Measurements from ENCODE around the gene SLC24A1. TPM values are rescaled to one million over a fixed set of nuclear protein-coding genes. Genes with fewer than 3 reads are reported as not detected.

SLC24A1 gene
- 2.4 and 3.1 TPM in 2 replicates for total RNA-seq

DNA sequence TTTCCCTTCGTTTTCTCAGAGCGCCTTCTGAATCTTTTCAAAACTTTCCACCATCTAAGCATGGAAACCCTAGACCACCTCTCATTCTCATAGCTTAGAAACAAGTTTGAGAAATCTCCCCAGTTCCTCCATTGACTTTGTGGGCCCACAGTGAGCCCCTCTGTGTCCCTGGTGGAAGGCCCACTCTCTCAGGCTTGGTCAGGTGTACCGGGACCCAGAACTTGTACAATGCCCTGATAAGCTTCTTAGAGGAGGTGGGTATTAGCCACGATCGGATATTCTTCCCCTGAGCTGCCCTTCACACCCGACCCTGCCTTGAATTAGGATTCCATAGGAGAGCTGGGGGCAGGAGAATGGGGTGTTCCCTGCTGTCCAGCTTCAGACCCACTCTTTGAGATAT, at the start of gene SLC24A1:
Gene SLC24A1, plus strand, starts transcription at position 301 of the 400 bp plus-strand sequence. CDS start 2,143 bp downstream, outside the sequence.

DNA sequence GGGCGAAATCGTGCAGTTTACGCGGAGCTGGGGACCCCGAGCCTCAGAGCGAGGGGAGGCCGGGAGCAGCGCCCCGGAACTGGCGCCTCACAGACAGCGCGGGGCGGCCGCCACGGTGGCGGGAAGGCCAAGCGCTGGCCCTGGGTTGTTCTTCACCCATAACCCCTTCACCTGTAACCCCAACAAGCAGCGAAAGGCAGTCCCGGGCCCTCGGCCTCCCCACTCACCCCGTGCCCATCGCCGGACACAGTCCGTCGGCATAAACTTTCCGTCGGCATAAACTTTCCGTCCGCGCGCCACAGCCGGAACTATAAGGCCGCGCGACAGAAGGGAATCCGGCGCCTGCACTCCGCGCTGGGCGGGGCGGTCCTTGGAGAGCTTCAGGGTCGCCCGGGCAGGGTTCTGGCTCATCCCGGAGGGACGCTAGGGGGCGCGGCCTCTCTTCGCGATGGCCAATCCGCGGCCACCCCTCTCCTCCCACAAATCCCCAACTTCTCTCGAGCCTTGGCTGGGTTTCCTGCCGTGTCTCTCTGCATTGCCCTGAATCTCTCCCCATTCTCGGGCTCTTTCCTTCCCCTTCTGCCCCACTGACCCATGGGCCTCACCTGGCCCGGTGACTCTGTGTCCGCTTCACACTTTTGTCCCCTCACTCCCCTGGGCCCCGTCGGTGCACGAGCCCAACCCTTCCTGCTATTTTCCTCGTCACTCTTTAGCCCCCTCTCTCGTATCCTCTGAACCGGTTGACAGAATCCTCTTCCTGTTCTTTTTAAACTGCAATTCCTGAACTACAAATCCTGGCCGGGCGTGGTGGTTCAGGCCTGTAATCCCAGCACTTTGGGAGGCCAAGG, 10.6 kb upstream of the SLC24A1 start, which contains the start of gene INTS14:
Gene INTS14, minus strand, starts transcription at position 261 of the 848 bp plus-strand sequence. CDS start 3,751 bp downstream, outside the sequence.

Other genes with a start within 250 kb of the SLC24A1 start
- gene IGDCC3, start 243.9 kb upstream of the SLC24A1 start, total RNA-seq = not detected in 2 replicates
- gene IGDCC4, start 199.0 kb upstream of the SLC24A1 start, total RNA-seq = 1.2 and 1.4 TPM in 2 replicates
- 34.6 and 41.6 TPM in 2 replicates for gene DPP8, start 104.2 kb upstream of the SLC24A1 start, total RNA-seq
- 57.0 and 83.2 TPM in 2 replicates for gene HACD3, start 91.5 kb upstream of the SLC24A1 start, total RNA-seq
- 23.5 and 31.2 TPM in 2 replicates for gene INTS14, start 10.8 kb upstream of the SLC24A1 start, total RNA-seq
- 21.2 and 21.4 TPM in 2 replicates for gene DENND4A, start 170.4 kb downstream of the SLC24A1 start, total RNA-seq
- 65.8 and 106 TPM in 2 replicates for gene RAB11A, start 247.6 kb downstream of the SLC24A1 start, total RNA-seq